Sigmoid colon (tissue), 3 donors: ENCODE results near the gene SLC44A5.

Experiments
- CTCF ChIP-seq, 4 experiments: fragments of 450-650 bp in 3 of 4; fragments of 200-600 bp in 1 of 4; IDR thresholded peaks; one replicate each; pipeline ENCODE4 v1.5.1; 2016 to 2019; ENCODE audit warnings: antibody characterized with exemption in 4 of 4, mild to moderate bottlenecking in 3 of 4, moderate library complexity in 2 of 4
- POLR2A ChIP-seq, 2 donors: fragments of 450-650 bp; IDR thresholded peaks; one replicate each; pipeline ENCODE4 v1.6.1; 2016; ENCODE audit warnings: antibody characterized with exemption in 2 of 2, mild to moderate bottlenecking in 2 of 2, moderate library complexity in 2 of 2

GRCh38 chr1:75589637-75590036 lies 21.3 kb downstream of the SLC44A5 start:
- no peak for TF ChIP-seq CTCF (IDR thresholded peaks at IDR 0.05)
- TF ChIP-seq POLR2A (IDR thresholded peaks at IDR 0.05), result no peak
